ENCODE measurements around the gene RPS6KA1.
"Not testable (repeated sequence)": the region's sequence is repeated elsewhere in the genome, so short reads cannot be mapped to it uniquely, and the experiment has no call there.

Gene RPS6KA1

DNA sequence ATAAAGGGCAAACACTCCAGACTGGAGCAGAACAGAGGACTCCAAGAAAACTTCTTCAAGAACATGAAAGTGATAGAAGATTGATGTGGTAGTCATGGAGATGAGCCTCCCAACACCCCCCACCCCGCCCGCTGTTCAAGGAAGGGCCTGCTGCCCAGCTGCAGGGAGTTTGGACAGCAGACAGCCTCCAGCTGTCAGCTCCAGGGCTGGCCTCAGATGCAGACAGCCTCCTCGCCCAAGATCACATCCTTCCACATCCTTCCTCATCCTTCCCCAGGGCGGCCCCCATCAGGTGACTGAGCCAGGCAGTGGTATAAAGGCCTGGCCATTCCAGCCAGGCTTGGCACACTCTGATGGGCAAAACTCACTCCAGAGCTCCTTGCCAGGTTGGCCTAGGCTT, 32.7 kb upstream of the RPS6KA1 start:
- no peak for DNase-seq (ENCODE audit: low read depth, low spot score)
- in situ Hi-C loops (cut with HindIII; ENCODE audit: low sequenced_read_pairs), result no loop called here
- no peak overlapping the region for H3K4me3 ChIP-seq (ENCODE audit: low read depth, low read length)
- TF ChIP-seq, protein P1, sequence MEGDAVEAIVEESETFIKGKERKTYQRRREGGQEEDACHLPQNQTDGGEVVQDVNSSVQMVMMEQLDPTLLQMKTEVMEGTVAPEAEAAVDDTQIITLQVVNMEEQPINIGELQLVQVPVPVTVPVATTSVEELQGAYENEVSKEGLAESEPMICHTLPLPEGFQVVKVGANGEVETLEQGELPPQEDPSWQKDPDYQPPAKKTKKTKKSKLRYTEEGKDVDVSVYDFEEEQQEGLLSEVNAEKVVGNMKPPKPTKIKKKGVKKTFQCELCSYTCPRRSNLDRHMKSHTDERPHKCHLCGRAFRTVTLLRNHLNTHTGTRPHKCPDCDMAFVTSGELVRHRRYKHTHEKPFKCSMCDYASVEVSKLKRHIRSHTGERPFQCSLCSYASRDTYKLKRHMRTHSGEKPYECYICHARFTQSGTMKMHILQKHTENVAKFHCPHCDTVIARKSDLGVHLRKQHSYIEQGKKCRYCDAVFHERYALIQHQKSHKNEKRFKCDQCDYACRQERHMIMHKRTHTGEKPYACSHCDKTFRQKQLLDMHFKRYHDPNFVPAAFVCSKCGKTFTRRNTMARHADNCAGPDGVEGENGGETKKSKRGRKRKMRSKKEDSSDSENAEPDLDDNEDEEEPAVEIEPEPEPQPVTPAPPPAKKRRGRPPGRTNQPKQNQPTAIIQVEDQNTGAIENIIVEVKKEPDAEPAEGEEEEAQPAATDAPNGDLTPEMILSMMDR (IDR thresholded peaks at IDR 0.05; ENCODE audit: low read depth, low read length), result no peak

DNA sequence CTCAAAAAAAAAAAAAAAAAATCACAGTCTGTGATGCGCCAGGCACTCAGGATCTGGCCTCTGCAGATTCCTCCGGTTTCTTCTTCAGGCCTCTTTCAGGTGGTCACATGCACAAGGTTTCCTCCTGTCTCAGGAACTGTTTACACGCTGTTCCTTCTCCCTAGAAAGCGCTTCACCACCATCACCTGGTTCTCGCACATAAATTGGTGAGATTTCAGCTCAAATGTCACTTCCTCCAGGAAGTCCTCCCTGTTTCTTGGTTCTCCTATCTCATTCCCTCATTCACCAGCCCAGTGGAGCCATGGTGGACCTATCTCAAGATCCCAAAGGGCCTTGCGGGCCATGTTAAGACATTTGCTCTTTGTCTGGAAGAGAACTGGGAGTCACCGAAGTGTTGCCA, 30.7 kb upstream of the RPS6KA1 start:
- DNase-seq (ENCODE audit: low read depth, low spot score), result no peak
- TF ChIP-seq, protein P1 (IDR thresholded peaks at IDR 0.05; ENCODE audit: low read depth, low read length), result no peak
- in situ Hi-C loops (cut with HindIII; ENCODE audit: low sequenced_read_pairs), result no loop called here
- H3K4me3 ChIP-seq (ENCODE audit: low read depth, low read length), result no peak overlapping the region

DNA sequence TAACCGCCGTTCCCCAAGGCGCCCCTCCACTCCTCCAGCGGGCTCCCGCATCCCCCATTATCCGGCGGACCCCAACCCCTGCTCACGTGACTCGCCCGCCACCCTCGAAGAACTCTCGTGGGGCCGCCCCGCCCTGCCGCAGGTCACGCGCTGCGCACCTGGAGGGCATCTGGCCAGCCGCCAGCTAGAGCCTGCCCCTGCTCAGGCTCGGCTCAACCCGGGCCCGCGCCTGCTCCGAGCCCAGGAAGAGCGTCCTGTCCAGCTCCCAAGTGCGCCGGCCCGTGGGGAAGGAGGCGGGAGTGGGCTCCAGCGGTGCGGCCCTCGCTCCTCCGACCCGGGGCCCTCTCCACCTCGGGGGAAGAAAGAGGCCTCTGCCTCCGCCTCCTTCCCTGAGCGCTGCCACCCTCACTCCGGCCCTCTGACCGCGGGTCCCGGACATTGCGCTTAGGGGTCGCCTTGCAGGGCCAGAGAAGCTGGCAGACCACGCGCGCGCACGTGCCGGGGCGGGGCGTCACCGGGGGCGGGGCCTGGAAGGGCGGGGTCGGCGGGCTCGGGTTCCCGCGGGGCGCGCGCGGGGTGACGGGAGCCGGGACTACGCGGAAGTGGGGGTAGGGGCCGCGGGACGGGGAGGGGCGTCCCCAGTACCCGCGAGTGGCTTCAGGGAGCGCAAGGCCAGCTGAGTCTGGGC, 28.9 kb upstream of the RPS6KA1 start:
- TF ChIP-seq, protein P1 (IDR thresholded peaks at IDR 0.05; ENCODE audit: low read depth, low read length), result no peak
- peak overlapping the region; percentile 71 for H3K4me3 ChIP-seq (ENCODE audit: low read depth, low read length)
- in situ Hi-C loops (cut with HindIII; ENCODE audit: low sequenced_read_pairs), result no loop called here
- peak; percentile 81 for DNase-seq (ENCODE audit: low read depth, low spot score)

DNA sequence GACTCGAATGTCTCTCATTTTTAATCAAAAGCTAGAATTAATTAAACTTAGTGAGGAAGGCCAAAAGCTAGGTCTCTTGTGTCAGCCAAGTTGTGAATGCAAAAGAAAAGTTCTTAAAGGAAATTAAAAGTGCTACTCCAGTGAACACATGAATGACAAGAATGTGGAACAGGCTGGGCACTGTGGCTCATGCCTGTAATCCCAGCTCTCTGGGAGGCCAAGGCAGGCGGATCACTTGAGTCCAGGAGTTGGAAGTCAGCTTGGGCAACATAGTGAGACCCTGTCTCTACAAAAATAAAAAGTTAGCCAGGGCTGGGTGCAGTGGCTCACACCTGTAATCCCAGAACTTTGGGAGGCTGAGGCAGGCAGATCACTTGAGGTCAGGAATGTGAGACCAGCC, 18.9 kb upstream of the RPS6KA1 start:
- H3K4me3 ChIP-seq (ENCODE audit: low read depth, low read length); DNase-seq (ENCODE audit: low read depth, low spot score); in situ Hi-C loops (cut with HindIII; ENCODE audit: low sequenced_read_pairs): not testable (repeated sequence)

DNA sequence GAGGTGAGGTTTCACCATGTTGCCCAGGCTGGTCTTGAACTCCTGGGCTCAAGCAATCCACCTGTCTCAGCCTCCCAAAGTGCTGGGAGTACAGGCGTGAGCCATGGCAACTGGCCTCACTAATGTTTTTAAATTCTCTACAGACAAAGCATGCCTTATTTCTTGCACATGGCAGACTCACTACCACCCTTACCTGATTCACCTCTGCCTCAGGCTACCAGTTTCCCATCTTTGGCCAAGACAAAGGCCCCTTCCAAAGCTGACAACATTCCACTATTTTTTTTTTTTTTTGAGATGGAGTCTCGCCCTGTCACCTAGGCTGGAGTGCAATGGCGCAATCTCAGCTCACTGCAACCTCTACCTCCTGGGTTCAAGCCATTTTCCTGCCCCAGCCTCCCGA, 13.7 kb upstream of the RPS6KA1 start:
- H3K4me3 ChIP-seq (ENCODE audit: low read depth, low read length); in situ Hi-C loops (cut with HindIII; ENCODE audit: low sequenced_read_pairs); DNase-seq (ENCODE audit: low read depth, low spot score): not testable (repeated sequence)

DNA sequence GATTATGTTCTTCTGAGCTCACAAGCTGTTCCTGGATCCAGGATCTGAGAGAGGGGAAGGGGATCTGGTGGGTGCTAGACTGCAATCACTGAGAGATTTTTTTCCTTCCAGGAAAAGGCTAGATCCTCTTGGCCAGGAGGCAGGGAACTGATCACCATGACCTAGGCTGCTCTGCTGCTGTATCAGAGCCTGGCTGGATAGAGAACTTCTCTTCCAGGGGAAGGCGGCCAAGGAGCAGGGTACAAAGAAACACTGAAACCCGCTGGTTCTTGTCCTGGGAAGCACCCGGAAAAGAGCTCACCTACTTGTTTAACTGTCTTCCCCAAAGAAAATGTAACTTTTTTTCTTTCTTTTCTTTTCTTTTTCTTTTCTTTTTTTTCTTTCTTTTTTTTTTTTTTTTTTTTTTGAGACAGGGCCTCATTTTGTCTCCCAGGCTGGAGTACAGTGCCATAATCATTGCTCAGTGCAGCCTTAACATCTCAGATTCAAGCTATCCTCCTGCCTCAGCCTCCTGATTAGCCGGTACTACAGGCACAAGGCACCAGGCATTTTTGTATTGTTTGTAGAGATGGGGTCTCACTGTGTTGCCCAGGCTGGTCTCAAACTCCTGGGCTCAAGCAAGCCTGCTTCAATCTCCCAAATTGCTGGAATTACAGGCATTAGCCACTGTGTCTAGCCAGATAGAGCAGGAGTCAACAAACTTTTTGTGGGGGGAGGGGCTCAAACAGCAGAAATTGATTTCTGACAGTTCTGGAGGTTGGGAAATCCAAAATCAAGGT, 12.4 kb upstream of the RPS6KA1 start:
- in situ Hi-C loops (cut with HindIII; ENCODE audit: low sequenced_read_pairs), result no loop called here
- no peak for DNase-seq (ENCODE audit: low read depth, low spot score)
- no peak overlapping the region for H3K4me3 ChIP-seq (ENCODE audit: low read depth, low read length)
- TF ChIP-seq, protein P1 (IDR thresholded peaks at IDR 0.05; ENCODE audit: low read depth, low read length), result no peak

DNA sequence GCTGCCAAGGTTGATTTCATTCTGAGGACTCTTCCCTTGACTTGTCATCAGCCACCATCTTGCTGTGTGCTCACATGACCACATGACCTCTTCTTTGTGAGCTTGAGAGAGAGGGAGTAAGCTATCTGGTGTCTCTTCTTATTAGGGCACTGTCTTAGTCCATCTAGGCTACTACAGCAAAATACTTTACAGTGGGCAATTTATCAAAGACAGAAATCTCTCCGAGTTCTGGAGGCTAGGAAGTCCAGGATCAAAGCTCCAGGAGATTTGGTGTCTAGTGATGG, 11.9 kb upstream of the RPS6KA1 start:
- no peak for DNase-seq (ENCODE audit: low read depth, low spot score)
- H3K4me3 ChIP-seq (ENCODE audit: low read depth, low read length), result no peak overlapping the region
- TF ChIP-seq, protein P1 (IDR thresholded peaks at IDR 0.05; ENCODE audit: low read depth, low read length), result no peak
- in situ Hi-C loops (cut with HindIII; ENCODE audit: low sequenced_read_pairs), result no loop called here

All from astrocyte of the spinal cord (primary cell).